HUES6 (cell line): ENCODE data around the gene PEX14.

Experiments
- H3K27ac ChIP-seq: 2 replicates; pipeline ENCODE4 v1.7.0; 2013; ENCODE audit warnings: low read depth, mild to moderate bottlenecking, low read length, inconsistent platforms
- H3K27me3 ChIP-seq: 2 replicates; pipeline ENCODE4 v1.6.1; 2013; ENCODE audit warnings: low read length; ENCODE audit not compliant: control insufficient read depth, insufficient read depth
- H3K36me3 ChIP-seq: 2 replicates; pipeline ENCODE4 v1.6.1; 2013; ENCODE audit warnings: low read length; ENCODE audit not compliant: control insufficient read depth, insufficient read depth
- H3K4me1 ChIP-seq: 2 replicates; pipeline ENCODE4 v1.6.1; 2013; ENCODE audit warnings: low read length; ENCODE audit not compliant: control insufficient read depth, insufficient read depth
- H3K4me3 ChIP-seq: 2 replicates; pipeline ENCODE4 v1.5.1; 2013; ENCODE audit warnings: low read depth, low read length
- H3K9ac ChIP-seq: one replicate; pipeline ENCODE4 v1.6.1; 2013; ENCODE audit warnings: mild to moderate bottlenecking, low read length
- H3K9me3 ChIP-seq: 2 replicates; pipeline ENCODE4 v1.6.1; 2013; ENCODE audit warnings: low read depth, low read length; ENCODE audit not compliant: control insufficient read depth, insufficient read depth

Gene PEX14

GRCh38 chr1:10437052-10437451 lies 37.7 kb upstream of the PEX14 start:
- H3K36me3 ChIP-seq: no peaks in the 10 kb centered on the region

DNA sequence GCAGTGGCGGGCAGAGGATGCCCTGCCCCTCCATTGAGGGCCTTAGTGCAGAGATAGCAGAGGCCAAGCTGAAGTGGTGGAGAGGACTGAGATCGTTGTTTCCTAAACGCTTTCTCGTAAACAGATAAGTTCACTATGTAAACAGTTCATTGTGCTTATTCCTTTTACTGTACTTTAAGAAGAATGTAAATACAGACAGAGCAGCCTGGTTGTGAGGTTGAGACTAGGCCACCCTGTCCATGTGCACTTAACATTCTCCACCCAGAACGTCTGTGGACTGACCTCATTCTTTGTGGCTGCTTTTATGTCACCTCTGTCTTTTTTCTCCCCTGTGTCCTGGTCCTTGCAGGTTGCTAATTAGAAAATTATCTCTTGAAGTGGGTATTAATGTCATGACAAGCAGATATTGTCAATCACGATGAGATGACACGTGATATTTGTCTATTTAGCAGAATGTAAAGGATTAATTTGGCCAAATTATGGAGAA lies 36.0 kb upstream of the PEX14 start:
- H3K4me3 ChIP-seq: no peak overlapping the region
- no peaks in the 10 kb centered on the region for H3K27me3 ChIP-seq
- H3K4me1 ChIP-seq: no peaks in the 10 kb centered on the region; the same call in 1 of the 2 replicates
- no peak overlapping the region for H3K9ac ChIP-seq
- no peaks in the 10 kb centered on the region for H3K9me3 ChIP-seq
- no peak overlapping the region for H3K27ac ChIP-seq
- H3K36me3 ChIP-seq: no peaks in the 10 kb centered on the region

More at GRCh38 chr1:10437052-10437451, 37.7 kb upstream of the PEX14 start:
- Histone ChIP-seq H3K27me3 (no peaks in the 10 kb centered on the region), H3K27ac (no peak overlapping the region), H3K9me3 (no peaks in the 10 kb centered on the region), H3K4me1 (peaks cover 5% of the 10 kb centered on the region), H3K4me3 (no peak overlapping the region), H3K9ac (no peak overlapping the region)

- H3K27ac ChIP-seq: no peak overlapping the region
- no peak overlapping the region for H3K4me3 ChIP-seq
- H3K27me3 ChIP-seq: no peaks in the 10 kb centered on the region
- no peaks in the 10 kb centered on the region for H3K4me1 ChIP-seq
- no peaks in the 10 kb centered on the region for H3K9me3 ChIP-seq
- peaks cover 6% of the 10 kb centered on the region; the same call in 1 of the 2 replicates for H3K36me3 ChIP-seq
- no peak overlapping the region for H3K9ac ChIP-seq
Observed at GRCh38 chr1:10440305-10440704, 34.4 kb upstream of the PEX14 start.

GRCh38 chr1:10440794-10441193 lies 34.0 kb upstream of the PEX14 start:
- Histone ChIP-seq H3K4me1 (no peaks in the 10 kb centered on the region), H3K27ac (no peak overlapping the region), H3K27me3 (no peaks in the 10 kb centered on the region), H3K9ac (no peak overlapping the region), H3K36me3 (peaks cover 6% of the 10 kb centered on the region; the same call in 1 of the 2 replicates), H3K9me3 (no peaks in the 10 kb centered on the region), H3K4me3 (no peak overlapping the region)

GRCh38 chr1:10444248-10444647 lies 30.5 kb upstream of the PEX14 start:
- H3K9ac ChIP-seq: no peak overlapping the region
- peaks cover 6% of the 10 kb centered on the region; the same call in 1 of the 2 replicates for H3K36me3 ChIP-seq
- H3K9me3 ChIP-seq: no peaks in the 10 kb centered on the region
- H3K27me3 ChIP-seq: no peaks in the 10 kb centered on the region
- H3K4me1 ChIP-seq: no peaks in the 10 kb centered on the region
- no peak overlapping the region for H3K27ac ChIP-seq
- no peak overlapping the region for H3K4me3 ChIP-seq

DNA sequence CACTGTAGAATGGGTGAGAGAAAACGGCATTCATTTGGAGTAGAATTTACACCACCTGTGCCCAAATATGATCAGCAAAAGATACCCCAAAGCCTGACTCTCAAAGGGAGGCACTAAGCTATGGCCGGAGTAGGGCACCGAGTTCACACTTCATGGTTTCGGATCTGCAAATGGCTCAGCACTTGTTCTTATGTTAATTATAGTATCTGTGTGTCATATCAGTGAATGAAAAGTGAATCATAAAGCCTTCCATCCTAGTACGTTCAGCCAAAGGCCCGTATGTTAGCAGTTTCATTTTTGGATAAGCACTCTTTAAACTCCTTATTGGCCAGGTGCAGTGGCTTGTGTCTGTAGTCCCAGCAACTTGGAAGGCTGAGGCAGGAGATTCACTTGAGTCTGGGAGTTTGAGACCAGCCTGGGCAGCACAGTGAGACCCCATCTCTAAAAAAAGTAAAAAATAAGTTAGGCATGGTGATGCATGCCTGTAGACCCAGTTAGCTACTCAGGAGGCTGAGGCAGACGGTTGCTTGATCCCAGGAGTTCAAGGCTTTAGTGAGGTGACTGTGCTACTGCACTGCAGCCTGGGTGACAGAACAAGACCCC lies 29.9 kb upstream of the PEX14 start:
- no peaks in the 10 kb centered on the region for H3K27me3 ChIP-seq

GRCh38 chr1:10446790-10447422 lies 27.8 kb upstream of the PEX14 start:
- no peak overlapping the region for H3K27ac ChIP-seq
- peaks cover 13% of the 10 kb centered on the region for H3K4me1 ChIP-seq
- H3K36me3 ChIP-seq: peaks cover 6% of the 10 kb centered on the region; the same call in 1 of the 2 replicates
- H3K27me3 ChIP-seq: no peaks in the 10 kb centered on the region
- H3K4me3 ChIP-seq: no peak overlapping the region
- no peak overlapping the region for H3K9ac ChIP-seq
- H3K9me3 ChIP-seq: no peaks in the 10 kb centered on the region

More for the DNA sequence above, 29.9 kb upstream of the PEX14 start:
- Histone ChIP-seq H3K4me3 (no peak overlapping the region), H3K9me3 (no peaks in the 10 kb centered on the region), H3K27ac (no peak overlapping the region), H3K36me3 (peaks cover 6% of the 10 kb centered on the region; the same call in 1 of the 2 replicates), H3K4me1 (no peaks in the 10 kb centered on the region), H3K9ac (no peak overlapping the region)

DNA sequence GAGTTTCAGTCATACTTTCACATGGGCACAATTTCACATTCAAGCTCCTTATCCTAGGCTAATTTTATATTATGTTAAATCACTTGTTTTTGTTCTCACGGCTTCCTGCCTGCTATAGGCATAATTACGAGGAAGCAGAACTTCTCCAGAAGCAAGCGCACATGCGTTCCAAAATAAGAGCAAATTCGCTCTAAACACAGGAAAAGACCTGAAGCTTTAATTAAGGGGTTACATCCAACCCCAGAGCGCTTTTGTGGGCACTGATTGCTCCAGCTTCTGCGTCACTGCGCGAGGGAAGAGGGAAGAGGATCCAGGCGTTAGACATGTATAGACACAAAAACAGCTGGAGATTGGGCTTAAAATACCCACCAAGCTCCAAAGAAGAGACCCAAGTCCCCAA lies 25.0 kb upstream of the PEX14 start, which contains the start of gene CORT:
CORT (plus strand) TSS at position 281 of the 400 bp plus-strand sequence. CDS start 193 bp downstream, outside the sequence.
- Histone ChIP-seq H3K9ac (no peak within 1 kb of the TSS), H3K36me3 (peaks cover 2% of the 10 kb centered on the region; the same call in 1 of the 2 replicates), H3K9me3 (peaks cover under 1% of the 10 kb centered on the region; the same call in 1 of the 2 replicates), H3K4me1 (peaks cover 13% of the 10 kb centered on the region), H3K4me3 (no peak within 1 kb of the TSS), H3K27ac (no peak within 1 kb of the TSS), H3K27me3 (no peaks in the 10 kb centered on the region)

DNA sequence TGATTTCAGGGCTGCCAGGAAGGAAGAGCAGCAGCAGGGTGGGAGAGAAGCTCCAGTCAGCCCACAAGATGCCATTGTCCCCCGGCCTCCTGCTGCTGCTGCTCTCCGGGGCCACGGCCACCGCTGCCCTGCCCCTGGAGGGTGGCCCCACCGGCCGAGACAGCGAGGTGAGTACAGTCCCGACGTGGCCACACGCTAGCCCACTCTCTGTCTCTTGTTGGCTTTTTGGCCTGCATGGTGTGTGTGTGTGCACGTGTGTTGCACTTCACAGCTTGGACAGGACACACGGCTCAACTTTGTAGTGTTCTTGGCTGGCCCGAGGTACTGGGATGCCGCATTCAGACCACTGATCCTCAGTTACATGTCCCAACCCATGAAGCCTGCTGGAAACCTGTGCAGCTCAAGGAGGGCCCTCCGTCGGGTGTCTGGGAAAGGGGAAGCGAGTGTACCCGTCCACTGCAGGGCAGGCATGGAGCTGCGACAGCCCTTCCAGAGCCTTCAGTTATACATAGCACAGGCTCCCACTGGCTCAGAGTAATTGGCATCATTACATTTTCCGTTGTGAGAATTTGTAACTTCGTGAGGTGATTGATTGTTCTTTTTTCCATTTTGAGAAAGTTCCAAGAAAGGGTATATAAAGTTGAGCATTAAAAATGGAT lies 24.5 kb upstream of the PEX14 start:
- Histone ChIP-seq H3K27me3 (no peaks in the 10 kb centered on the region), H3K4me3 (no peak overlapping the region), H3K4me1 (peaks cover 13% of the 10 kb centered on the region), H3K36me3 (no peaks in the 10 kb centered on the region; the same call in 1 of the 2 replicates), H3K27ac (no peak overlapping the region), H3K9me3 (peaks cover 2% of the 10 kb centered on the region; the same call in 1 of the 2 replicates), H3K9ac (no peak overlapping the region)

GRCh38 chr1:10450836-10451235 lies 23.9 kb upstream of the PEX14 start:
- Histone ChIP-seq H3K36me3 (no peaks in the 10 kb centered on the region; the same call in 1 of the 2 replicates), H3K9ac (no peak overlapping the region), H3K9me3 (peaks cover 2% of the 10 kb centered on the region; the same call in 1 of the 2 replicates), H3K4me3 (no peak overlapping the region), H3K4me1 (peaks cover 13% of the 10 kb centered on the region), H3K27me3 (no peaks in the 10 kb centered on the region), H3K27ac (no peak overlapping the region)

DNA sequence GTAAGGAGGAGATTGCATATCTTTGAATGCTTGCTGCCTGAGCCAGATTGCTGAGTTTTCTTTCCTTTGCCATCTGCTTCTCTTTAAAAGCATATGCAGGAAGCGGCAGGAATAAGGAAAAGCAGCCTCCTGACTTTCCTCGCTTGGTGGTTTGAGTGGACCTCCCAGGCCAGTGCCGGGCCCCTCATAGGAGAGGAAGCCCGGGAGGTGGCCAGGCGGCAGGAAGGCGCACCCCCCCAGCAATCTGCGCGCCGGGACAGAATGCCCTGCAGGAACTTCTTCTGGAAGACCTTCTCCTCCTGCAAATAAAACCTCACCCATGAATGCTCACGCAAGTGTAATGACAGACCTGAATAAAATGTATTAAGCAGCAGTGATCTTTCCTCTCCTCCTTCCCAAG lies 23.5 kb upstream of the PEX14 start:
- no peaks in the 10 kb centered on the region; the same call in 1 of the 2 replicates for H3K36me3 ChIP-seq
- H3K9ac ChIP-seq: no peak overlapping the region
- no peak overlapping the region for H3K4me3 ChIP-seq
- H3K27ac ChIP-seq: no peak overlapping the region
- peaks cover 13% of the 10 kb centered on the region for H3K4me1 ChIP-seq
- peaks cover 2% of the 10 kb centered on the region; the same call in 1 of the 2 replicates for H3K9me3 ChIP-seq
- H3K27me3 ChIP-seq: no peaks in the 10 kb centered on the region
